UCSD-AML1 (cell line): ENCODE data around the gene ITM2C.
A peak's percentile ranks its signal among the peaks of the same experiment; 100 is the strongest.

ENCODE experiments used
- DNase-seq: peaks from one replicate; lab custom pipeline; 2025; ENCODE audit not compliant: unreplicated experiment; lab: John Stamatoyannopoulos, UW

The ITM2C gene

DNA sequence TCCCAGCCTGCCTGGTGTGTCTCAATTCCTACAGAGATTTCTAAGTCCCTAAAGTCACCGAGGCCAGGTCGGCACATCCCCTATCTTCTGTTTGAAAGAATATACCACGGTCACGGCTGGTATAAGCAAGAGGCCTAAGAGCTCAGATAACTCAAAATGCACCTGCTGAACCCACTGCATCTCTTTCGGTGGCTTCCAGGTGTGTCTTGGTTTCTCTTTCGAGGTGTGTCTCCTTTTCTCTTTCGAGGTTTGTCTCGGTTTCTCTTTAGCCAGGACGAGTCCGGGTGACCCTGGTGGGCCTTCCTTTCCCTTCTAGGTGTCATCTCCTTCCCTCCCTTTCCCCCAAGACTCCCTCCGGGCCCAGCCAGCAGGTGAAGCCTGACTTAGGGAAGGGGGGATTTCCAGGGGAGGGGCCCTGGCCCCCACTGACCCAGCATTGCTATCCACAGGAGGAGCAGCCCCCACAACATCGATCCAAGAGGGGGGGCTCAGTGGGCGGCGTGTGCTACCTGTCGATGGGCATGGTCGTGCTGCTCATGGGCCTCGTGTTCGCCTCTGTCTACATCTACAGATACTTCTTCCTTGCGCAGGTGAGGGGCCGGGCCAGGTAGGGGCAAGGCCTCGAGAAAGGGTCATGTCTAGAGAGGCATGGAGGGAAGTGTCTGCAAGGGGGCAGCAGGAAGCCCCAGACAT lies 8.4 kb downstream of the ITM2C start:
- no peak for DNase-seq

DNA sequence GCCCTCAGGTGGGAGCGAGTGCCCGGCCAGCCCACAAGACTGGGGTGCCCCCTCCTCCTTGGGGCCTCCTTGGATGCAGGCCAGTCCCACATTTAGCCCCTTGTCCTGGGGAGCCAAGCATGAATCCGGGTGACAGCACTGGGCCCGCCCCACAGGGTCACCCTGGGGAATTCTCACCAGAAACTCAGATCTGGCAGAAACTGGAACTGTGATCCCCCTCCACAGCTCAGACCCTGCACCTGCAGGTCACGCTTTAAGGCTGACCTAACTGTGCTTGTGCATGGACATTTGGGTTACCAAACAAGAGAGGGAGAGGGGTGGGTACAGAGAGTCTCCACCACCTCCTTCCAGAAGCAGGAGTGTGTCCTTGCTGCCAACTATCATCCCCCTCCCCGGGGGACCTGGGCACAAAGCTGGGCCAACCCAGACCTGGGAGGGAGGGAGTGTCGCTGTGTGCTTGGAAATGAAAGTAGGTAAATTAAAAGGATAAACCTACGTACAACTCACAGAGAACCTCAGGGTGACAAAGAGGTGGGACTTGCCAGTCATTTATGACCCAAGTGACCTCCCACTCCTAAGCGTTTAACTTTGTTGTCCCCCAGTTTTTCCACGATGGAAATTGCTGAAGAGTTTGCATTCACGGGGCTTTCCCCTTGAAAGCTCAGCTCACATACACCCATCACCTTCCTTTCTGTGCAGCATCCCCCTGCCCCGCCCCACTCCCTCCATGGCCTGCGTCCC lies 9.1 kb downstream of the ITM2C start:
- no peak for DNase-seq

DNA sequence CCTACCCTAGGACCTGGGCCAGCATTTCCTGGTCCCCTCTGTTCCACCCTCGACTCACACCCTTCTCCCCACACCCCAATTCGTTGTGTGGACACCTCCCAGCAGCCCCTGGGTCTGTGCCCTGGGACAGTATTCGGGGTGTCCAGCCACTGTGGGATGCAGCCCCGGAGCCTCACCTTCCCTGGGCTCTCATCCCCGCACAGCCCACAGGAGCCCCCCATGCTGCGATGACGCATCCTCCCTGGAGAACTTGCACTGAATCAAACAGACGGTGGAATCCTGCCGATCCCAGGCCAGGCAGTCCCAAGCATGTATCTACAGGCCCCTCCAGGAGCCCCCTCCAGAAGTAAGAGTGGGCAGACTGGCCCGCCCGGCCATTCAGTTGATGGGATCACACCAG lies 9.7 kb downstream of the ITM2C start:
- DNase-seq, result no peak

DNA sequence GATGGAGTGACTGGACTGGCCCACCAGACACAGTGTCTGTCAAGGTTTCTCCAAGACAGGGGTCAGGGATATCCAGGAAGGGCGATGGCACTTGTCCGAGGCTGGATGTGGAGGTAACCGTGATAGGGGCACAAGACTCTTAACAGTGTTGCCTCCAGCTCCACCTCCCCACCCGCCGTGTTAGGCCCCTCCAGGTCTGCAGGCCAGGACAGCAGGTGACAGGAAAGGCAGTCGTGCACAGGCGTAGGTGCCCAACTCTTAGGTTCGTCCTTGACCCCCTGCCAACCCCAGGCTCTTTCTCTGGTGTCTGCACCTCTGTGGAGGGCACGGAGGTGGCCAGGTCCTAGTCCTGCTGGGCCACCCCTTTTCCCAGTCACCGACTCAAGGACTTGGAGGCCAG lies 10.1 kb downstream of the ITM2C start:
- DNase-seq, result no peak

DNA sequence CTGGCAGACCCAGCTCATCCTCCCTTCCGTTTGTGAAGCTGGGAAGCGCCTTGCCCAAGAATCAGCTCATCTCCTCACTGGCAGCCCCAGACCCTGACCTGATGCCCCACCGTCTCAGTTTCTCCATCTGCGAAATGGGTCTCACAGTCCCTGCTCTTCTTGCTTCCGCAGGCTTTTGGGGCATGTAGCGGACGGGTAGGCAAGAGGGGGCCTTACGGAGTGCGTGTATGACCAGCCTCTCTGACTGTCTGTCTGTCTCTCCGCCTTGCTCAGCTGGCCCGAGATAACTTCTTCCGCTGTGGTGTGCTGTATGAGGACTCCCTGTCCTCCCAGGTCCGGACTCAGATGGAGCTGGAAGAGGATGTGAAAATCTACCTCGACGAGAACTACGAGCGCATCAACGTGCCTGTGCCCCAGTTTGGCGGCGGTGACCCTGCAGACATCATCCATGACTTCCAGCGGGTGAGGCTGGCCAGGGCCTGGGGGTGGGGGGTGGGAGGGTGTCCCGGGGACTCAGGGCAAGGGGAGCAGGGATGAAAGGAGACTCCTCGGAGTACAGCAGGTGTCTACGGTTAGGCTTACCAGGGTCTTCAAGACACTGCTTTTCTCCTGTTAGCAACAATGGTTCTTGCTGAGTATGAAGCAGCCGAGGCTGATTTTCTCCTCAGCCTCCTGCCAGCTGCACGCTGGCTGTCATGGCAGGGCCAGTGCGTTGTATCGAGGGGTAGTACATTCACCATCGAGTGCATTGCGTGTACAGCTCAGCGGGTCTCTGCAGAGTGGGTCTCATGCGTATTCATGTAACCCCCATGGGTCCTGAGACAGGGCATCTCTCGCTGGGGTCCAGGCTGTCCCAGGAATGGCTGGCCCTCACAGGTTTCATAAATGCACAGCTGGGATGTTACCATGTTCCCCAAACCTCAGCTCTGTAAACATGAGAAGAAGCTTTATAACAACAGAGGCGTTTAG lies 10.9 kb downstream of the ITM2C start:
- no peak for DNase-seq

DNA sequence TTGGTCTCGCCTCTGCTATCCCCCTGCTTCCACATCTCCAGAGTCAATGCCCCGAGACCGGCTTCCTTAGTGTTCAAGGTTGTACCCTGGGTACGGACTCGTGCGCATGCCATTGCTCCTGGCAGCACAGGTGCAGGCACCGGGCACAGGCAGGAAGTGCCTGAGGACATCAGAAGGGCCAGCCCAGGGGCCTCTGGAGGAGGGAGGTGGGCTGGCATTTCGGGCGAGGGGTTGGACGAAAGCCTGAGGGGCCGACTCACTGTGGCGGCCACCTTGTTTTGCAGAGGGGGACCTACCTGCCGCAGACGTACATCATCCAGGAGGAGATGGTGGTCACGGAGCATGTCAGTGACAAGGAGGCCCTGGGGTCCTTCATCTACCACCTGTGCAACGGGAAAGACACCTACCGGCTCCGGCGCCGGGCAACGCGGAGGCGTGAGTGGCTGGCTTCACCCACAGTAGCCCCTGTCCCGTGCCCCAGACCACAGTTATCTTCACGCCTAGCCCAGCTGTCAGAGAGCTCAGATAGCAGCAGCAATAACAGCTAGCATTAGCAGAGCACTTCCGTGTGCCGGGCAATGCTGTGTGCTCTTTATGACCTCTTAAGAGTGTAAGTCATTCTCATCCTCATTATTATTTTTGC lies 12.5 kb downstream of the ITM2C start:
- DNase-seq, result no peak

DNA sequence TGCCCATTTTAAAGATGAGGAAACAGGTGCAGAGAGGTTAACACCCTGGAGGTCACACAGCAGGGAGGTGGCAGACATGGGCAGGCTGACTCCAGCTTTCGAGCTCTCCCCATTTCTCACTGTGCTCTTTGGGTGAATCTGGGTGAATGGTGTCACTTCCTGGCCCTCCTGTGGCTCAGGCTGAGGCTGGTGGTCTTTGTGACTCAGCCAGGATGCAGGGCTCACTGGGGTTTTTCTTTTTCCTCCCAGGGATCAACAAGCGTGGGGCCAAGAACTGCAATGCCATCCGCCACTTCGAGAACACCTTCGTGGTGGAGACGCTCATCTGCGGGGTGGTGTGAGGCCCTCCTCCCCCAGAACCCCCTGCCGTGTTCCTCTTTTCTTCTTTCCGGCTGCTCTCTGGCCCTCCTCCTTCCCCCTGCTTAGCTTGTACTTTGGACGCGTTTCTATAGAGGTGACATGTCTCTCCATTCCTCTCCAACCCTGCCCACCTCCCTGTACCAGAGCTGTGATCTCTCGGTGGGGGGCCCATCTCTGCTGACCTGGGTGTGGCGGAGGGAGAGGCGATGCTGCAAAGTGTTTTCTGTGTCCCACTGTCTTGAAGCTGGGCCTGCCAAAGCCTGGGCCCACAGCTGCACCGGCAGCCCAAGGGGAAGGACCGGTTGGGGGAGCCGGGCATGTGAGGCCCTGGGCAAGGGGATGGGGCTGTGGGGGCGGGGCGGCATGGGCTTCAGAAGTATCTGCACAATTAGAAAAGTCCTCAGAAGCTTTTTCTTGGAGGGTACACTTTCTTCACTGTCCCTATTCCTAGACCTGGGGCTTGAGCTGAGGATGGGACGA lies 13.2 kb downstream of the ITM2C start:
- DNase-seq, result peak; percentile 35

DNA sequence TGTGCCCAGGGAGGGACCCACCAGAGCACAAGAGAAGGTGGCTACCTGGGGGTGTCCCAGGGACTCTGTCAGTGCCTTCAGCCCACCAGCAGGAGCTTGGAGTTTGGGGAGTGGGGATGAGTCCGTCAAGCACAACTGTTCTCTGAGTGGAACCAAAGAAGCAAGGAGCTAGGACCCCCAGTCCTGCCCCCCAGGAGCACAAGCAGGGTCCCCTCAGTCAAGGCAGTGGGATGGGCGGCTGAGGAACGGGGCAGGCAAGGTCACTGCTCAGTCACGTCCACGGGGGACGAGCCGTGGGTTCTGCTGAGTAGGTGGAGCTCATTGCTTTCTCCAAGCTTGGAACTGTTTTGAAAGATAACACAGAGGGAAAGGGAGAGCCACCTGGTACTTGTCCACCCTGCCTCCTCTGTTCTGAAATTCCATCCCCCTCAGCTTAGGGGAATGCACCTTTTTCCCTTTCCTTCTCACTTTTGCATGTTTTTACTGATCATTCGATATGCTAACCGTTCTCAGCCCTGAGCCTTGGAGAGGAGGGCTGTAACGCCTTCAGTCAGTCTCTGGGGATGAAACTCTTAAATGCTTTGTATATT lies 14.0 kb downstream of the ITM2C start:
- DNase-seq, result no peak

DNA sequence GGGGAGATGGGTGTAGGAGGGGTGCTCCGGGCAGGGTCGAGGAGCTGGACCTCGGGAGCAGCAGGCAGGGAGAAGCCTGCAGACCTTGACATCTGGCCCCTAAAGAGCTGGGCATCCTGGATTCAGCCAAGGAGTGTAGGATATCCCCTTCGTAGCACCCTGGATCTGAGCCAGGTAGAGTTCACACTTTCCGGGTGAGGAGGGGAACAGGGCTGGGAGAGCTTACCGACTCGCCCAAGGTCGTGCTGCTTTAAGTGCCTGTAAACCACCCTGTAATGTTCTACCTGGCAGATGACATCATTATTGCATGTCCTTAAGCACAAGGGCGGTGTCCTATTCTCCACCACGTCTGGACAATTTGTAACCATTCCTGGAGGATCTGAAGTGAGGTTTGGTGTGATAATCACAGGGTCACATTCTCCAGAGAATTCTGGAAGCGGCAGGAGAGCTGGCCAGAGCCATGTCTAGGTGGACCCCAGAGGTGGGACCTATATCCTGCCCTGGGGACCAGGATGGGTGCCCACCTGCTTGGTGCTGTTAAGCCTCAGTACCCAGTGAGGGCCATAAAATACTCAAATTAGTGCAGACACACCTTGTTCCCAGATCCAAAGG lies 14.6 kb downstream of the ITM2C start:
- no peak for DNase-seq

DNA sequence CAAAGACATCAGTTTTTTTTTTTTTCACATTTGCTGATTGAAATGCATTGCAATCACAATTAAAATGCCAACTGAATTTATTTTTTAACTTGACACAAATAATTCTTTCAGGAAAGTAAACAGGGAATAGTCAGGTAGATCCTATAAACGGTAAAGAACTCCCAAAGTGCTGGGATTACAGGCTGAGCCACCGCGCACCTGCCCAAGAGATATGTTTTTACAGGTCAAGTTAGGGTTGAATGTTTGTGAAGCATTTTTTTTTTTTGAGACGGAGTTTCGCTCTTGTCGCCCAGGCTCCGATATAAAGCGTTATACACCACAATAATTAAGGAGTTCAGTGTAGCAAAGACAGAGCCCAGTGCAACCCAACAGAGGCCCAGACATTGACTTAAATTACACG lies 15.1 kb downstream of the ITM2C start:
- DNase-seq, result no peak

DNA sequence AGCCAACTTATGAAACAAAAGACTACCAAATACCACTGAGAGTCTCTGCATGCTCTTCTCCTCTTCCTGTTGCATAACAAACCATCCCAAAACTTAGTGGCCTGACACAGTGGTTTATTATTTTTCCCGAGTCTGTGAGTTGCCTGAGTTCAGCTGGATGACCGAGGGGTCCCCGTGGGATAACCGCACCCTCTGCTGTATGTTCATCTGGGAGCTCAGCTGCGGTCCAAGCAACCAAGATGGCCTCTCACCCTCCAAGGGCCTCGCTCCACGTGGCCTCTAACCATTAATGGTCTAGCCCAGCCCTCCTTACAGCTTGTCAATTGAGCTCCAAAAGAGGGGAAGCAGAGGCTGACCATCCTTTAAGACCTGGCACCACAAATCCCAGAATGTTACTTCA lies 17.1 kb downstream of the ITM2C start:
- DNase-seq, result no peak

DNA sequence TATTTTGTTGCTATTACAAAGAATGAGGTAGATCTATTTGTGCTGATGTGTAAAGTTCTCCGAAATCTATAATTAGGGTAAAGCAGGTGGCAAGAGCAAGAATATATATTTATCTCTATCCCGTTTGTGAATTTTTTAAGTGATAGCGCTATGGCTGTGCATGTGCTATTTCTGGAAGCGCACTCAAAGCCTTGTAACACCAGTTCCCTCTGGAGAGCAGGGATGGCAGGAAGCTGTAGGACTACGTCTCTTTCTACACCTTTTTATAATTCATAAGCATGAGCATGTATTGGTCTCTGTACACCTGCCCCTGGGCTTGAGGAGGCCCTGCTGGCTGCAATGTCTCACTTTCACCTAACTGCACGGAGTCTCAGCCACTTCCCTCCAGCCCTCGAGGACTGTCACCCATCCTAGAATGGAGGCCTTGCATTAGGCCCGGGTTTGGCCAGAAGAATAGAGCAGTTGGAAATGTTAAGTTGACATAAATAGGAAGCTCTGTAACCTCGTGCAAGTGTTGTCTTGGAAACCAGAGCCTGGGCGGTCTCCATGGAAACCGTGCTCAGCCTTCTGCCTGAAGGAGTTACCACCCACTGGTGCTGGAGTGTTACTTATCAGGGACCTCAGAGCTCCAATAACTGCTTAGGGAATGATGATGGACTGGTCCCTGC lies 20.9 kb downstream of the ITM2C start:
- no peak for DNase-seq

DNA sequence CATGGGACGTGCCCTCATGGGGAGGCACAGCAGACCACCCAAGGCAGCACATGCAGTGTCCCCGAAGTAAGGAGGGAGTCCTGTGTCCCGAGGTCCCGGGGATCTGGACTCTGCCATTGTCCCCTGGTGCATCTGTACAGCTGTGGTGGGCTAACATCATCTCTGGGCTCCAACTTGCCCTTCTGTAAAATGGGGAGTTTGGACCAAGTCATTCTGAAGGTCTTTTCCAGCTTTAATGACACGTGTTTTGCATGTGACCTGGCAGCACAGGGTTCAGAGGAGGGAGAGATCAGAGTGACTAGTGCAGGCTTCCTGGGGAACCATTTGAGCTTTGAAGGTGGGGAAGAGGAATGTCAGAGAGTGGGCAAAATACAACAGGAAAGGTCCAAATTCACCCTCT lies 21.5 kb downstream of the ITM2C start:
- DNase-seq, result no peak

DNA sequence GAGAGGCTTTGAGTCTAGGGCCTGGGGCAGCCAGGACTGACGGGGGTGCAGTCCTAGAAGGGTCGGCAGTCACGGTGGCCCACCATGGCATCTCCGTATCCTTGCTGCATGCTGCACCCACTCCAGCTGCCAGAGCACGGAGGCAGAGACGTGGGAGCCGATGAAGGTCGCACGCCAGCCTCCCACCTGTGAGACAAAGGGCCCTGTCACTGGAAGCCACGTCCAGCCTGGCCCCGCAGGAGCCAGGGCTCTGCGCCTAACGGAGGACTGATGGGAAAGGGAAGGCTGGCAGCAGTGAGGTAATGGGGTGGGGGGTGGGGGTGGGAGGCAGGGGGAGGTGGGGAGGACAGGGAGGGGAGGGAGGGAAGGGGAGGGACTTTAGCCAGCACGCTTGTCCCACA lies 21.9 kb downstream of the ITM2C start:
- DNase-seq, result no peak

DNA sequence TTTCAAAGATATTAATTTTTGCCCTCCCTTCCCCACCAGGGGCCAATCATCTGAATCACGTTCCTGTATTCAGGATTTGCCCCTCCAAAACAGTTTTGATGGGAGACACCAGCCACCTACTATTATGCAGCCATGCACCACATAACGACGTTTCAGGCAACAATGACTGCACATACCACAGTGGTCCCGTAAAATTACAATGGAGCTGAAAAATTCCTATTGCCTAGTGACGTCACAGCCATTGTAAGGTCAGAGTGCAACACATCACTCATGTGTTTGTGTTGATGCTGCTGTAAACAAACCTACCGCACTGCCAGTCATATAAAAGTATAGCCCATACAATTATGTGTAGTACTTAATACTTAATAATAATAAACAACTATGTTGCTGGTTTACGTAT lies 22.6 kb downstream of the ITM2C start:
- DNase-seq, result no peak

DNA sequence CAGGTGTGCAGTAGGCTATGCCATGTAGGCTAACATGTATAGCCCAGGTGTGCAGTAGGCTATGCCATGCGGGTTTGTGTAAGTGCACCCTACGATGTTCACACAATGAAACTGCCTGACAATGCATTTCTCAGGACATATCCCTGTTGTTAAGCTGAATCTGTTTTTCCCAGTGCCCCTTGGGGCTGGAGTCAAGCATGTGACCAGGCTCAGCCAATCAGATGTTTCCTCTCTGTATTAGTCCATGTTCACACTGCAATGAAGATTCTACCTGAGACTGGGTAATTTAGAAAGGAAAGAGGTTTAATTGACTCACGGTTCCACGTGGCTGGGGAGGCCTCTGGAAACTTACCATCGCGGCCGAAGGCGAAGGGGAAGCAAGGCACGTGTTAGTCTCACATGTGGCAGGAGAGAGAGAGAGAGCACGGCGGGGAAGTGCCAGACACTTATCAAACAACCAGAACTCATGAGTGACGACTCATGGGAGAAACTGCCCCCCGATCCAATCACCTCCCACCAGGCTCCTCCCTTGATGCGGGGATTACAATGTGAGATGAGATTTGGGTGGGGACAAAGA lies 24.2 kb downstream of the ITM2C start:
- DNase-seq, result no peak

DNA sequence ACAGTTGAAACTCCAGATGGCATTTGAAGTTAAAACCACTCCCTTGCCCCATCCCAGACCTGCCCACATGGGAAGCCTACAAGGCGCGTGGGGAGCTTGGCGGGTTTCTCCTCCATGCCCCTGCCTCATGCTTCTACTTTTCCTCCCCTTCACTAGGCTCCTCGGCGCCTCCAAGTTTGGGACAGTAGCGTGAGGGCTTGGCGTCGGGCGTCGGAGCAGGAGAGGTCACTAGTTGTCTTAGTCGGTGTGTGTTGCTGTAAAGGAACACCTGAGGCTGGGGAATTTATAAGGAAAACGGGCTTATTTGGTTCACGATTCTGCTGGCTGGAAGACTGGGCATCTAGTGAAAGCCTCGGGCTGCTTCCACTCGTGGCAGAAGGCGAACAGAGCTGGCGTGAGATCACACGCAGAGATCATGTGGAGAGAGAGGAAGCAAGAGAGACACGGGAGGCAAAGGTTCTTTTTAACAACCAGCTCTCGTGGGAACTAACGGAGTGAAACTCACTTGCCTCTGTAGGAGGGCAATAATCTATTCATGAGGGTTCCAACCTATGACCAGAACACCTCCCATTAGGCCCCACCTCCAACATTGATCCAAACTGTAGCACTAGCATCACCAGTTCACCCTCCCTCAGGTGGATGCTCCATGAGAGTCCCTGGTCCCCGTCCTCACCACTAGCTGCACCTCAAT lies 25.3 kb downstream of the ITM2C start:
- DNase-seq, result no peak

DNA sequence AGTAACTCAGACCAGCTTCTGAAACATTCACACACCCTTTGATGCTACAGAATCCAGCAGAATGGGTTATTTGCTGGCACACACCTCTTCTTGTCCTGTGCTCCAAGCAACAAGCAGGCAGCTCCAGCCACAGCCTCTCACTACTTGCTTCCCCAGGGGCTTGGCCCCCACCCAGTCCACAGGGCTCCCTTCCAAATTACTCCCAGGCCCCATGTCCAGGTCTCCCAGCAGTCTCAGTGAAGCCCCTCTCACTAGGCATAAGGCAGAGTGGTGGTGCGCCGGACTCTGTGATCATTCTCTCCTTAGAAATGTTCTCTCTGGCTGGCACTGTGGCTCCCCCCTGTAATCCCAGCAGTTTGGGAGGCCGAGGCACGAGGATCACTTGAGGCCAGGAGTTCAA lies 25.9 kb downstream of the ITM2C start:
- no peak for DNase-seq
